D341Med (cell line): ENCODE data around the gene CBX6.
"Not testable (repeated sequence)": the region's sequence is repeated elsewhere in the genome, so short reads cannot be mapped to it uniquely, and the experiment has no call there.

ENCODE experiments used
- DNase-seq: peaks from one replicate; pipeline ENCODE4 v3.0.0; 2012; ENCODE audit warnings: low spot score

Gene CBX6

GRCh38 chr22:38861170-38861876, 10.7 kb downstream of the CBX6 start:
- no peak for DNase-seq

- DNase-seq, result no peak
Observed at GRCh38 chr22:38860283-38861169, 11.5 kb downstream of the CBX6 start.

- no peak for DNase-seq
Observed at GRCh38 chr22:38859581-38860282, 12.3 kb downstream of the CBX6 start.

GRCh38 chr22:38858492-38858891, 13.5 kb downstream of the CBX6 start:
- no peak for DNase-seq

- not testable (repeated sequence) for DNase-seq
Observed at GRCh38 chr22:38854476-38854875, 17.5 kb downstream of the CBX6 start.

- not testable (repeated sequence) for DNase-seq
Observed at GRCh38 chr22:38853883-38854282, 18.1 kb downstream of the CBX6 start.

- DNase-seq, result no peak
Observed at GRCh38 chr22:38853196-38853651, 18.8 kb downstream of the CBX6 start.

GRCh38 chr22:38852522-38852921, 19.5 kb downstream of the CBX6 start:
- no peak for DNase-seq

- no peak for DNase-seq
Observed at GRCh38 chr22:38850941-38851849, 20.8 kb downstream of the CBX6 start.

- DNase-seq, result no peak
Observed at GRCh38 chr22:38850399-38850798, 21.6 kb downstream of the CBX6 start.

GRCh38 chr22:38849811-38850210, 22.2 kb downstream of the CBX6 start:
- no peak for DNase-seq

GRCh38 chr22:38846412-38846811, 25.6 kb downstream of the CBX6 start:
- no peak for DNase-seq

- no peak for DNase-seq
Observed at GRCh38 chr22:38845004-38845740, 26.8 kb downstream of the CBX6 start.

- DNase-seq, result no peak
Observed at GRCh38 chr22:38844315-38845003, 27.6 kb downstream of the CBX6 start.

GRCh38 chr22:38843657-38844314, 28.2 kb downstream of the CBX6 start, which contains the start of gene NPTXR:
Gene NPTXR (minus strand): TSS chr22:38844028.
- peak; percentile 93 for DNase-seq

GRCh38 chr22:38843201-38843656, 28.8 kb downstream of the CBX6 start:
- peak; percentile 92 for DNase-seq

GRCh38 chr22:38842512-38843200, 29.4 kb downstream of the CBX6 start:
- DNase-seq, result no peak

- DNase-seq, result no peak
Observed at GRCh38 chr22:38841635-38842034, 30.4 kb downstream of the CBX6 start.

GRCh38 chr22:38841211-38841610, 30.8 kb downstream of the CBX6 start:
- DNase-seq, result no peak
